DND-41 (cell line): ENCODE data around the gene SH3BGR.

Source experiments
- ATAC-seq: fragments of 200-7000 bp; cut with Tn5 transposase; 3 replicates; pipeline ENCODE4 v1.9.1; 2021; ENCODE audit warnings: low read depth; ENCODE audit not compliant: insufficient read depth
- DNase-seq: peaks from one replicate; pipeline ENCODE4 v3.0.0-alpha.2; 2020
- H2AFZ ChIP-seq: 2 replicates; pipeline ENCODE4 v1.6.0; 2012; ENCODE audit warnings: low read depth, low read length
- H3K27ac ChIP-seq: 2 replicates; pipeline ENCODE4 v1.5.1; 2012; ENCODE audit warnings: low read length, inconsistent platforms
- H3K27me3 ChIP-seq: fragments of 200-600 bp; sonication (generic); 2 replicates; pipeline ENCODE4 v1.6.0; 2012; ENCODE audit warnings: low read length, mild to moderate bottlenecking, inconsistent platforms; ENCODE audit not compliant: insufficient read depth, poor library complexity
- H3K36me3 ChIP-seq: 2 replicates; pipeline ENCODE4 v1.5.1; 2012; ENCODE audit warnings: low read length, inconsistent platforms; ENCODE audit not compliant: insufficient read depth
- H3K4me1 ChIP-seq: 2 replicates; pipeline ENCODE4 v1.5.1; 2012; ENCODE audit warnings: mild to moderate bottlenecking, low read length; ENCODE audit not compliant: insufficient read depth
- H3K4me2 ChIP-seq: 2 replicates; pipeline ENCODE4 v1.6.0; 2012; ENCODE audit warnings: mild to moderate bottlenecking, moderate library complexity, low read length, inconsistent platforms; ENCODE audit not compliant: insufficient read depth
- H3K4me3 ChIP-seq, 2 experiments: fragments of 200-600 bp in 1 of 2; shearing (Covaris generic) in 1 of 2; 2 replicates each; pipeline ENCODE4 v1.5.1; 2012 to 2016; ENCODE audit warnings: inconsistent platforms in 2 of 2, low read length in 2 of 2, mild to moderate bottlenecking in 2 of 2, low read depth in 1 of 2, moderate library complexity in 1 of 2
- H3K79me2 ChIP-seq: 2 replicates; pipeline ENCODE4 v1.6.0; 2012; ENCODE audit warnings: low read length, inconsistent platforms; ENCODE audit not compliant: insufficient read depth
- H3K9ac ChIP-seq: 2 replicates; pipeline ENCODE4 v1.6.0; 2012; ENCODE audit warnings: low read depth, mild to moderate bottlenecking, inconsistent platforms, low read length, moderate library complexity
- H3K9me3 ChIP-seq: 2 replicates; pipeline ENCODE4 v1.5.1; 2012; ENCODE audit warnings: low read length, moderate library complexity, mild to moderate bottlenecking, inconsistent platforms; ENCODE audit not compliant: insufficient read depth, severe bottlenecking
- H4K20me1 ChIP-seq: 2 replicates; pipeline ENCODE4 v1.6.0; 2012; ENCODE audit warnings: low read length; ENCODE audit not compliant: insufficient read depth
- CTCF ChIP-seq: IDR thresholded peaks from 2 replicates; pipeline ENCODE4 v1.5.1; 2012; ENCODE audit warnings: borderline replicate concordance, low read length, moderate library complexity, mild to moderate bottlenecking; ENCODE audit not compliant: poor library complexity, severe bottlenecking; ENCODE audit errors: extremely low read depth
- EZH2 ChIP-seq: IDR thresholded peaks from 3 replicates; pipeline ENCODE4 v1.6.1; 2012; ENCODE audit warnings: borderline replicate concordance, low read depth, mild to moderate bottlenecking, moderate library complexity, low read length, inconsistent platforms; ENCODE audit not compliant: severe bottlenecking

The SH3BGR gene

GRCh38 chr21:39471598-39471997 is 19.8 kb downstream of the SH3BGR start:
- H3K9me3 ChIP-seq, result no peaks in the 10 kb centered on the region
- no peak overlapping the region for H3K9ac ChIP-seq
- TF ChIP-seq EZH2 (no peak), CTCF (no peak)
- peaks cover 2% of the 10 kb centered on the region; the same call in 1 of the 2 replicates for H4K20me1 ChIP-seq
- DNase-seq (no peak), ATAC-seq (no peak)
- H3K4me3 ChIP-seq, result no peak overlapping the region
- H3K27me3 ChIP-seq, result no peaks in the 10 kb centered on the region
- H2AFZ ChIP-seq, result no peak overlapping the region
- no peak overlapping the region for H3K4me2 ChIP-seq
- no peaks in the 10 kb centered on the region for H3K79me2 ChIP-seq
- no peaks in the 10 kb centered on the region for H3K36me3 ChIP-seq
- no peak overlapping the region for H3K27ac ChIP-seq
- H3K4me1 ChIP-seq, result no peaks in the 10 kb centered on the region

GRCh38 chr21:39472786-39473185 is 21.0 kb downstream of the SH3BGR start:
- ATAC-seq (no peak), DNase-seq (no peak)
- no peaks in the 10 kb centered on the region for H3K4me1 ChIP-seq
- H3K4me2 ChIP-seq, result no peak overlapping the region
- no peaks in the 10 kb centered on the region for H3K79me2 ChIP-seq
- TF ChIP-seq EZH2, result no peak
- no peak for TF ChIP-seq CTCF
- no peaks in the 10 kb centered on the region for H3K36me3 ChIP-seq
- H3K4me3 ChIP-seq, result no peak overlapping the region
- H3K27ac ChIP-seq, result no peak overlapping the region
- H3K9ac ChIP-seq, result no peak overlapping the region
- H2AFZ ChIP-seq, result no peak overlapping the region
- H3K9me3 ChIP-seq, result no peaks in the 10 kb centered on the region
- H4K20me1 ChIP-seq, result peaks cover 2% of the 10 kb centered on the region; the same call in 1 of the 2 replicates
- H3K27me3 ChIP-seq, result no peaks in the 10 kb centered on the region

- DNase-seq (no peak), ATAC-seq (no peak)
- H3K27ac ChIP-seq, result no peak overlapping the region
- no peaks in the 10 kb centered on the region for H3K9me3 ChIP-seq
- TF ChIP-seq EZH2, result no peak
- no peak for TF ChIP-seq CTCF
- no peaks in the 10 kb centered on the region for H3K79me2 ChIP-seq
- H4K20me1 ChIP-seq, result peaks cover 2% of the 10 kb centered on the region; the same call in 1 of the 2 replicates
- no peaks in the 10 kb centered on the region for H3K36me3 ChIP-seq
- H3K4me3 ChIP-seq, result no peak overlapping the region
- H3K4me1 ChIP-seq, result no peaks in the 10 kb centered on the region
- no peaks in the 10 kb centered on the region for H3K27me3 ChIP-seq
- no peak overlapping the region for H3K4me2 ChIP-seq
- no peak overlapping the region for H2AFZ ChIP-seq
- H3K9ac ChIP-seq, result no peak overlapping the region
Measured at GRCh38 chr21:39474611-39475010, 22.8 kb downstream of the SH3BGR start.

- Histone ChIP-seq H3K9ac (no peak overlapping the region), H3K27ac (no peak overlapping the region), H3K4me1 (no peaks in the 10 kb centered on the region), H3K79me2 (no peaks in the 10 kb centered on the region), H3K4me3 (no peak overlapping the region), H3K36me3 (no peaks in the 10 kb centered on the region), H2AFZ (no peak overlapping the region), H4K20me1 (no peaks in the 10 kb centered on the region), H3K9me3 (no peaks in the 10 kb centered on the region), H3K27me3 (no peaks in the 10 kb centered on the region), H3K4me2 (no peak overlapping the region)
- ATAC-seq (no peak), DNase-seq (no peak)
- TF ChIP-seq EZH2 (no peak), CTCF (no peak)
Measured at GRCh38 chr21:39479164-39479813, 27.5 kb downstream of the SH3BGR start.
